AG09309 (cell line): ENCODE data around the gene EFEMP2.

Experiments used
- DNase-seq: peaks from one replicate; pipeline ENCODE4 v3.0.0-alpha.2; 2010; ENCODE audit warnings: low read depth
- H3K4me3 ChIP-seq: 2 replicates; pipeline ENCODE4 v1.5.1; 2011; ENCODE audit warnings: mild to moderate bottlenecking, low read depth, low read length, moderate library complexity; ENCODE audit not compliant: control insufficient read depth
- TF ChIP-seq, protein P1 (sequence below): IDR thresholded peaks from 2 replicates; pipeline ENCODE4 v1.5.1; 2011; ENCODE audit warnings: mild to moderate bottlenecking, low read depth, low read length, inconsistent platforms; ENCODE audit not compliant: insufficient read depth, control insufficient read depth; ENCODE audit errors: missing control alignments

EFEMP2 gene

DNA sequence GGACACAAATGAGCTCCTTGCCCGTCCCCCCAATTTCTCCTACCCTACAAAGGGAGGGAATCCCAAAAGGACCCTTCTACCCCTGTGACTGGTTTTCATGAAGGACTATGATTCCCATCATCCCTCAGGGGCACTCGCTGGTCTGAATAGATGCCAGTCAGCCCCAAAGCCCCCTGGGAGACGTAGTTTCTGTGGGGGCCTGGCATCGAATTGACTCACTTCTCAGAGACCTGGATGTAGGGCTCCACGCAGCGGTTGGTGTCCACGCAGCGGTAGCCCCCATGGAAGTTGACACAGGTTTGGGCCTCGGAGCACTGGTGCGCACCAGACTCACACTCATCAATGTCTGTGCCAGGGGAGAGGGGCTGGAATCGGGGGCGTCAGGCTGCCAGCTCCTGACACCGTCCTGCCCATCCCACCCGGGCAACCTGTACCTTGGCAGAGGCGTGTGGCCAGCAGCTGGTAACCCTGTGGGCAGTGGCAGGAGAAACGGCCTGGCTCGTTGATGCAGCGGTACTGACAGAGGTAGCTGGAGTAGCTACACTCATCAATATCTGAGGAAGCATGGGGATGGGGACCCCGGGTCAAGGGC is 4.4 kb downstream of the EFEMP2 start:
- DNase-seq: no peak
- no peak overlapping the region for H3K4me3 ChIP-seq
- TF ChIP-seq, protein P1, sequence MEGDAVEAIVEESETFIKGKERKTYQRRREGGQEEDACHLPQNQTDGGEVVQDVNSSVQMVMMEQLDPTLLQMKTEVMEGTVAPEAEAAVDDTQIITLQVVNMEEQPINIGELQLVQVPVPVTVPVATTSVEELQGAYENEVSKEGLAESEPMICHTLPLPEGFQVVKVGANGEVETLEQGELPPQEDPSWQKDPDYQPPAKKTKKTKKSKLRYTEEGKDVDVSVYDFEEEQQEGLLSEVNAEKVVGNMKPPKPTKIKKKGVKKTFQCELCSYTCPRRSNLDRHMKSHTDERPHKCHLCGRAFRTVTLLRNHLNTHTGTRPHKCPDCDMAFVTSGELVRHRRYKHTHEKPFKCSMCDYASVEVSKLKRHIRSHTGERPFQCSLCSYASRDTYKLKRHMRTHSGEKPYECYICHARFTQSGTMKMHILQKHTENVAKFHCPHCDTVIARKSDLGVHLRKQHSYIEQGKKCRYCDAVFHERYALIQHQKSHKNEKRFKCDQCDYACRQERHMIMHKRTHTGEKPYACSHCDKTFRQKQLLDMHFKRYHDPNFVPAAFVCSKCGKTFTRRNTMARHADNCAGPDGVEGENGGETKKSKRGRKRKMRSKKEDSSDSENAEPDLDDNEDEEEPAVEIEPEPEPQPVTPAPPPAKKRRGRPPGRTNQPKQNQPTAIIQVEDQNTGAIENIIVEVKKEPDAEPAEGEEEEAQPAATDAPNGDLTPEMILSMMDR: no peak

DNA sequence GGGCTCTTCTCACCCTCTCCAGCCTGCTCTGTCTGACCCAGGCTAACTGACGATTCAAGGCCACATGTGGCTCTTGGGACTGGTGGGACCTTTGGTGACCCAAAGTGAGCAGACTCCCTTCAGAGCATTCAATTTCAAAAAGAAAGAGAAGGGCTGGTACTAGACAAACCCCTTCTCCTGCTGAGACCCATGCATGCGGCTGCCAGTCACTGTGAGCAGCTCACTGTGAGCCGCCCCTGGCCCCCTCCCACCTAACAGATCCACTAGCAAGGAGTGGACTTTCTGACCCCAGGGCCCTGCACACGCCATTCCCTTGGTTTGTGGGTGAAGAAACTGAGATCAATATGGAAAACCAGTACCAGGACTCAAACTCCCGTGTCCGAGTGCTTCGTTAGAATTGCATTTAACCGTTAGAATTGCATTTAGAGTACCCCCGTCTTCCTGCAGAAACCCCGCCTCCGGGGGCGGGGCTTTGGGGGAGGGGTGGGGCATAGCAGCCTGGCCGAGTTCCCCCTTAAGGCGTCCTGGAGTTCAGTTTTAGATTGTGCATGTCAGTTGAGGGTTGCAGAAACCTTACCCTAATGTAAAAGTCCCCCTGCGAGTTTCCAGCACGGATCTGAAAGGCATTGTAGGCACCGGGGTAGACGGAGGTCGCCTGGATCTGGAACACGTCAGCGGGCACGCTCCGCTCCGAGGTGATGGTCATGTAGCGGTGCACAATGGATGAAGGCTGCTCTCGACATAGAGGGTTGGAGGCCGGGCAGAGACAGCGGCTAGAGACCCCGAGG is 5.1 kb downstream of the EFEMP2 start:
- no peak overlapping the region for H3K4me3 ChIP-seq
- TF ChIP-seq, protein P1: no peak
- DNase-seq: no peak

DNA sequence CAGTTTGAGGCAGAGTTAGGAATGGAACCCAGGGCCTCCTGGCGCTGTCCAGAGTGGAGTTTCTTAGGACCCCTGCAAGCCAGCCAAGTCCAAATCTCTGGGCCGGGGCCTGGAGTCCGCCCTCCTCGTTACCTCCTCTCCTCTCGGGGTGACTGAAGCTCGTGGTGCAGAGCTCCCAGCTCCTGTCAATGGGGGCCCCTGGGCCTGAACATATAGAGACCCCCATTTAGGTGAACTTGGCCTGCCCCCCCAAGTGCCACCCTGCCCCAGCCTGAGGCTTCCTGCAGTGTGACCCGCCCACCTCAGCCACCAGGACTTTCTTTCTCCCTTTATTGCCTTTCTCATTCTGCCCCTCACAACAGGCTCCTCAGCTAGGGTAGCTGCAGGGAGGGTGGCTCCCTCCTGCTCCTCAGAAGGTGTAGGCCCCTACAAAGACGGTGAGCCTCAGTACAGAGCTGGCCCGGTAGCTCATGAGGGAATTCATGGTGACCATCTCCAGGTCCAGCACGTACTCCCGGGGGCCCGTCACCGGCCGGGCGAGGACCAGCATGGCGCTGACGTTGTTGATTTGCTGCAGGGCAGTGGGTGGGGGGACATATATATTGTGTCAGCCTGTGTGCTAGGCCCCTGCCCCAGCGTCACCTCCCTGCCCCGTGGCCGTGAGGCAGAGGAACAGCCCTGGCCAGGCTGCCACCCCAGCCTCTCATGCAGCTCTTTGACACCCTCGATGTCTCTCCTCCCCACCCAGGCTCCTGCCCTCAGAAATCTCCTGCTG is 5.9 kb downstream of the EFEMP2 start:
- TF ChIP-seq, protein P1: no peak

DNA sequence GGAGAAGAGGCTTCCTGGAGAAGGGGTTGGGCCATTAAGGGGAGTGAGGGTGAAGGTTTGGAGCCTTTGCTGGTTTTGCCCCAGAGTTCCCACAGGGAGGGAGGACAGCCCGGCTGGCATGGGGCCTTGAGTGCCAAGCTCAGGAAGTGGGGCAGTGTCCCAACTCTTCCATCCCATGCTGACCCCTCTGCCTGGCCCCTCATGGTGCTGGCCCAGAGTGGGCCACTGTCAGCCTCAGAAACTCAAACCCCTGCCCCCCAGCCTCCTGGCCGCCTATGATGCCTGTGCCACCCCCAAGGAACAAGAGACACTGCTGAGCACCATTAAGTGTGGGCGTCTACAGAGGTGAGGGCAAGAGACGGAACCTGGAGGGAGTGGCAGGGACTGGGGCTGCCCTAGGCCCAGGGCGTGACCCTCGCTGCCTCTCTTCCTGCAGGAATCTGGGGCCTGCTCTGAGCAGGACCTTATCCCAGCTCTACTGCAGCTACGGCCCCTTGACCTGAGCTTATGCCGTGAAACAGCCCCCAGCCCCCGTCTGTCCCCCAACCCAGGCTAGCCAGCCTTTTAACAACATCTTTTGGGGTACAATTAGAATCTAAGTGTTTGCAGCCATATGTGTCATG is 6.9 kb downstream of the EFEMP2 start:
- H3K4me3 ChIP-seq: no peak overlapping the region
- DNase-seq: no peak
- TF ChIP-seq, protein P1: no peak

More for the DNA sequence above, 5.9 kb downstream of the EFEMP2 start:
- no peak overlapping the region for H3K4me3 ChIP-seq
- DNase-seq: no peak

DNA sequence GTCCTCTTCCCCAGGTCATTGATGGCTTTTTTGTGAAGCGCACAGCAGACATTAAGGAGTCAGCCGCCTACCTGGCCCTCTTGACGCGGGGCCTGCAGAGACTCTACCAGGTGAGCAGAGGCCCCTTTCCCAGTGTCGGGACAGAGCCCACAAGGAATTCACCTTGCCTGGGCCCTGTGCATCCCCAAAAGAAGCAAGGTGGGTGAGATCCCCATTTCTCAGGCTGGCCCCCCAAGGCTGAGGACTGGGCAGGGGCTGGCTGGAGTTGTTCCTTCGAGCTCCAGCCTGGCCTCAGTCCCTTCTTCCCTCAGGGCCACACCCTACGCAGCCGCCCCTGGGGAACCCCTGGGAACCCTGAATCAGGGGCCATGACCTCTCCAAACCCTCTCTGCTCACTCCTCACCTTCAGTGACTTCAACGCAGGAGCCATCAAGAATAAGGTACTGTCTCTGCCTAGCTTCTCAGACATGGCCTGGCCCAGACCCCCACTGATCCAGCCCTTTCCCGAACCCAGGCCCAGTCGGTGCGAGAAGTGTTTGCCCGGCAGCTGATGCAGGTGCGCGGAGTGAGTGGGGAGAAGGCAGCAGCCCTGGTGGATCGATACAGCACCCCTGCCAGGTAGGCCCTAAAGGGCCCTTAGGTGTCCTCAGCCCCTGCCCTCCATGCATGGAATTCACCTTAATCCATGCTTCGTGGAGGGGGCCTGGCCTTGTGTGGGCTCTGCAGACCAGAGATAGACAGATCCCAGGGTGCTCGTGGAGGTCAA is 7.7 kb downstream of the EFEMP2 start:
- H3K4me3 ChIP-seq: no peak overlapping the region
- no peak for DNase-seq
- TF ChIP-seq, protein P1: no peak
